Measurements from ENCODE around the gene P3H2. TPM values are rescaled to one million over a fixed set of nuclear protein-coding genes. Genes with fewer than 3 reads are reported as not detected.

P3H2 gene
- total and polyA plus RNA-seq, 9 of the 15 experiments (the other 6 are each of a cell fraction or from before 2014, with no cell fraction given): 0.04 to 0.26 (median 0.22) TPM; not detected in 6

GRCh38 chr3:190169877-190170276 lies 49.2 kb upstream of the P3H2 start:
- H4K20me1 ChIP-seq (replicated peaks; ENCODE audit: control insufficient read depth, insufficient read depth, low read length): no peaks in the 10 kb centered on the region
- no peak overlapping the region for H3K4me3 ChIP-seq
- H2AFZ ChIP-seq (ENCODE audit: low read depth, low read length): no peak overlapping the region
- H3K4me2 ChIP-seq (ENCODE audit: insufficient read depth, low read length): no peak overlapping the region
- no peak for TF ChIP-seq EZH2 (IDR thresholded peaks at IDR 0.05; ENCODE audit: borderline replicate concordance, low read depth, low read length)
- TF ChIP-seq GABPB2 (CRISPR knock-in tag; conservative IDR thresholded peaks at IDR 0.05): no peak
- TF ChIP-seq RNF2 (IDR thresholded peaks at IDR 0.05): no peak
- no peak for TF ChIP-seq SMC3 (conservative IDR thresholded peaks at IDR 0.05; ENCODE audit: insufficient read depth, low read depth, low read length)
- no peak for TF ChIP-seq ZEB2 (IDR thresholded peaks at IDR 0.05)
- TF ChIP-seq ZKSCAN1 (IDR thresholded peaks at IDR 0.05; ENCODE audit: low read depth, low read length): no peak
- no peak for TF ChIP-seq ARNT (IDR thresholded peaks at IDR 0.05)
- no peak for TF ChIP-seq STAT5B (CRISPR knock-in tag; IDR thresholded peaks at IDR 0.05)
- TF ChIP-seq JUNB (CRISPR knock-in tag; conservative IDR thresholded peaks at IDR 0.05): no peak
- TF ChIP-seq ARID2 (IDR thresholded peaks at IDR 0.05): no peak
- no peak for TF ChIP-seq BDP1 (IDR thresholded peaks at IDR 0.05; ENCODE audit: insufficient read depth, insufficient read length)
- no peak for TF ChIP-seq CBX2 (IDR thresholded peaks at IDR 0.05; ENCODE audit: insufficient read depth, low read length, poor library complexity, severe bottlenecking)
- TF ChIP-seq, protein P1, sequence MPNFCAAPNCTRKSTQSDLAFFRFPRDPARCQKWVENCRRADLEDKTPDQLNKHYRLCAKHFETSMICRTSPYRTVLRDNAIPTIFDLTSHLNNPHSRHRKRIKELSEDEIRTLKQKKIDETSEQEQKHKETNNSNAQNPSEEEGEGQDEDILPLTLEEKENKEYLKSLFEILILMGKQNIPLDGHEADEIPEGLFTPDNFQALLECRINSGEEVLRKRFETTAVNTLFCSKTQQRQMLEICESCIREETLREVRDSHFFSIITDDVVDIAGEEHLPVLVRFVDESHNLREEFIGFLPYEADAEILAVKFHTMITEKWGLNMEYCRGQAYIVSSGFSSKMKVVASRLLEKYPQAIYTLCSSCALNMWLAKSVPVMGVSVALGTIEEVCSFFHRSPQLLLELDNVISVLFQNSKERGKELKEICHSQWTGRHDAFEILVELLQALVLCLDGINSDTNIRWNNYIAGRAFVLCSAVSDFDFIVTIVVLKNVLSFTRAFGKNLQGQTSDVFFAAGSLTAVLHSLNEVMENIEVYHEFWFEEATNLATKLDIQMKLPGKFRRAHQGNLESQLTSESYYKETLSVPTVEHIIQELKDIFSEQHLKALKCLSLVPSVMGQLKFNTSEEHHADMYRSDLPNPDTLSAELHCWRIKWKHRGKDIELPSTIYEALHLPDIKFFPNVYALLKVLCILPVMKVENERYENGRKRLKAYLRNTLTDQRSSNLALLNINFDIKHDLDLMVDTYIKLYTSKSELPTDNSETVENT (CRISPR knock-in tag; IDR thresholded peaks at IDR 0.05): no peak
- TF ChIP-seq RBFOX2 (IDR thresholded peaks at IDR 0.05; ENCODE audit: low read depth, low read length): no peak
- no peak for TF ChIP-seq BMI1 (IDR thresholded peaks at IDR 0.05; ENCODE audit: low read length)
- TF ChIP-seq NFRKB (IDR thresholded peaks at IDR 0.05; ENCODE audit: low read depth): no peak
- BruUV-seq (replicated peaks): no TSS peak
- POLR2A ChIA-PET: no interaction called here
- no peak for FAIRE-seq
- H3K9me1 ChIP-seq (ENCODE audit: control insufficient read depth, insufficient read depth, low read length): no peaks in the 10 kb centered on the region
- no peaks in the 10 kb centered on the region for H3K27me3 ChIP-seq (ENCODE audit: control insufficient read depth in 2 of 2, insufficient read depth in 2 of 2, low read length in 2 of 2)
- CTCF ChIA-PET (ENCODE audit: low intra/inter-chr PET ratio): no interaction called here
- no peaks in the 10 kb centered on the region for H3K79me2 ChIP-seq (ENCODE audit: control insufficient read depth, insufficient read depth, low read length)
- DNase-seq (ENCODE audit: extremely low read depth in 1 of 4, low spot score in 3 of 4): no peak
- H3K9ac ChIP-seq (ENCODE audit: insufficient read depth in 1 of 2, low read depth in 2 of 2, low read length in 2 of 2): no peak overlapping the region
- H3K9me3 ChIP-seq (replicated peaks; ENCODE audit: control insufficient read depth, insufficient read depth, low read depth, low read length): no peaks in the 10 kb centered on the region
- intact Hi-C loops (cut with micrococcal nuclease) (no loop called here), in situ Hi-C loops (cut with MboI) (no loop called here)
- H3K36me3 ChIP-seq (ENCODE audit: control insufficient read depth, insufficient read depth, low read length): no peaks in the 10 kb centered on the region
- ATAC-seq: no peak
- no peaks in the 10 kb centered on the region for H3K4me1 ChIP-seq (replicated peaks in 1 of 2; ENCODE audit: control insufficient read depth in 2 of 2, insufficient read depth in 2 of 2, low read length in 2 of 2)
- 9% methylated on average over 2 of the region's 2 CpGs for WGBS (ENCODE audit: insufficient coverage, low coverage, missing lambda C conversion rate)
- no peak overlapping the region for H3K27ac ChIP-seq (ENCODE audit: extremely low read depth, low read depth, low read length)
